Psoas muscle (tissue), 8 donors: ENCODE data around the gene ARHGAP15. TPM values are rescaled to one million over a fixed set of nuclear protein-coding genes. Genes with fewer than 3 reads are reported as not detected.

Experiments used
- ATAC-seq, 4 donors: fragments of 200-7000 bp; cut with Tn5 transposase; one replicate each; pipeline ENCODE4 v1.9.1; 2020; ENCODE audit warnings: moderate library complexity in 3 of 4, mild to moderate bottlenecking in 2 of 4
- DNase-seq, 2 donors: peaks; one replicate each; pipeline ENCODE4 v3.0.0-alpha.2; 2020
- H3K27ac ChIP-seq: fragments of 200-600 bp; one replicate; pipeline ENCODE4 v1.8.0; 2022
- H3K27me3 ChIP-seq, 3 donors: fragments of 200-600 bp in 1 of 3; one replicate each; pipeline versions ENCODE4 v1.6.1 to v1.8.0; 2013 to 2022; ENCODE audit warnings: low read length in 2 of 3, mild to moderate bottlenecking in 2 of 3, moderate library complexity in 1 of 3; ENCODE audit not compliant: insufficient read depth in 3 of 3
- H3K36me3 ChIP-seq, 2 donors: fragments of 200-600 bp in 1 of 2; one replicate each; pipeline versions ENCODE4 v1.6.1 to v1.8.0; 2013 to 2022; ENCODE audit warnings: low read depth in 1 of 2, mild to moderate bottlenecking in 1 of 2, moderate library complexity in 1 of 2; ENCODE audit not compliant: insufficient read depth in 1 of 2
- H3K4me1 ChIP-seq: fragments of 200-600 bp; one replicate; pipeline ENCODE4 v1.8.0; 2022
- H3K4me3 ChIP-seq: fragments of 200-600 bp; one replicate; pipeline ENCODE4 v1.8.0; 2022; ENCODE audit warnings: mild to moderate bottlenecking
- H3K9me3 ChIP-seq: fragments of 200-600 bp; one replicate; pipeline ENCODE4 v1.8.0; 2022
- CTCF ChIP-seq: fragments of 200-600 bp; IDR thresholded peaks from one replicate; pipeline ENCODE4 v1.8.0; 2022; ENCODE audit warnings: antibody characterized with exemption
- WGBS, 3 donors: extraction: QIAGEN DNeasy Blood & Tissue Kit; methylation state at CpG; one replicate each; pipeline versions ENCODE4 v1.1.6 to v1.1.7; 2013; 5-methylcytosine and 5-hydroxymethylcytosine counted together
- intact Hi-C, 2 donors: fragments of 100-400 bp; cut with DNase I; formaldehyde crosslinking; loops; one replicate each; pipeline versions ENCODE4 v1.11.0 to v1.14.2; 2022
- polyA plus RNA-seq, 3 donors: library from polyadenylated mRNA; stranded (reverse); fragments of 200-250 nt; gene quantifications; one replicate each; pipeline ENCODE4 v1.2.3, GENCODE V29; 2013
- total RNA-seq, 4 donors: library from RNA; stranded (reverse); fragmentation: NEBNext Ultra II Directional in 2 of 4; extraction: Animal tissue kit (Norgen Biotek cat#: 25700) in 2 of 4; gene quantifications; one replicate each; pipeline versions ENCODE4 v1.2.1 to v1.2.4, GENCODE V29; 2021 to 2023
- donor health status: healthy with polysubstance abuse.
- donor health status: DM: no; HTN: no; CAD: no; lungs with moderate emphysema.
- donor health status: Bipolar disorder and iron deficiency.
- donor health status: healthy.
- donor health status: DM: yes; HTN: yes; CAD: no.
- donor health status: DM: no; HTN: no; CAD: no.
- donor health status: DM: no; HTN: no; CAD: no.
- donor health status: DM: yes; HTN: yes; CAD: no.

ARHGAP15 gene
- total and polyA plus RNA-seq, 7 donors: 0.49 to 3.1 (median 0.95) TPM

- DNase-seq: no peak
- Histone ChIP-seq H3K4me3 (no peak overlapping the region), H3K9me3 (no peaks in the 10 kb centered on the region), H3K4me1 (no peaks in the 10 kb centered on the region), H3K27ac (no peak overlapping the region), H3K27me3 (no peaks in the 10 kb centered on the region), H3K36me3 (no peaks in the 10 kb centered on the region)
- WGBS, 3 donors: 58 to 77% (median 63%) methylated on average over 1 of the region's 1 CpG
- intact Hi-C loops: no loop called here
- no peak for ATAC-seq
- no peak for TF ChIP-seq CTCF
These were observed 81.2 kb downstream of the ARHGAP15 start for GRCh38 chr2:143210446-143210819.

- no peaks in the 10 kb centered on the region for H3K4me1 ChIP-seq
- WGBS, 3 donors: 59 to 71% (median 67%) methylated on average over 1 of the region's 1 CpG
- no peaks in the 10 kb centered on the region for H3K27me3 ChIP-seq
- TF ChIP-seq CTCF: no peak
- DNase-seq (no peak), ATAC-seq (no peak)
- intact Hi-C loops: loop anchor here in 1 of 2 donors (2.0 kb wide), 1 partner anchor 55 kb away; no protein-coding TSS in a partner anchor
- no peak overlapping the region for H3K27ac ChIP-seq
- H3K9me3 ChIP-seq: no peaks in the 10 kb centered on the region
- H3K36me3 ChIP-seq: no peaks in the 10 kb centered on the region
- no peak overlapping the region for H3K4me3 ChIP-seq
These were observed 88.4 kb downstream of the ARHGAP15 start for GRCh38 chr2:143217512-143218115.

GRCh38 chr2:143218621-143219020 is 89.4 kb downstream of the ARHGAP15 start:
- Histone ChIP-seq H3K4me3 (no peak overlapping the region), H3K36me3 (no peaks in the 10 kb centered on the region), H3K9me3 (no peaks in the 10 kb centered on the region), H3K27me3 (no peaks in the 10 kb centered on the region), H3K27ac (no peak overlapping the region), H3K4me1 (no peaks in the 10 kb centered on the region)
- TF ChIP-seq CTCF: no peak
- ATAC-seq (no peak), DNase-seq (no peak)
- intact Hi-C loops: loop anchor here in 1 of 2 donors (2.0 kb wide), 1 partner anchor 56 kb away; no protein-coding TSS in a partner anchor
- WGBS, 3 donors: 93 to 95% (median 94%) methylated on average over 6 of the region's 6 CpGs

- TF ChIP-seq CTCF: no peak
- DNase-seq (no peak), ATAC-seq (no peak)
- H3K27me3 ChIP-seq: no peaks in the 10 kb centered on the region
- no peaks in the 10 kb centered on the region for H3K36me3 ChIP-seq
- no peaks in the 10 kb centered on the region for H3K9me3 ChIP-seq
- whole genome bisulfite sequencing, 3 donors: 89 to 92% (median 91%) methylated on average over 3 of the region's 3 CpGs
- intact Hi-C loops: loop anchor here in 1 of 2 donors (2.0 kb wide), 1 partner anchor 56 kb away; no protein-coding TSS in a partner anchor
- no peak overlapping the region for H3K4me3 ChIP-seq
- H3K4me1 ChIP-seq: no peaks in the 10 kb centered on the region
- H3K27ac ChIP-seq: no peak overlapping the region
These were observed 90.0 kb downstream of the ARHGAP15 start for GRCh38 chr2:143219266-143219665.

GRCh38 chr2:143223556-143223955 is 94.3 kb downstream of the ARHGAP15 start:
- Histone ChIP-seq H3K4me3 (no peak overlapping the region), H3K27me3 (no peaks in the 10 kb centered on the region), H3K36me3 (no peaks in the 10 kb centered on the region), H3K9me3 (no peaks in the 10 kb centered on the region), H3K27ac (no peak overlapping the region), H3K4me1 (no peaks in the 10 kb centered on the region)
- 81 to 94% (median 89%) methylated on average over 1 of the region's 1 CpG for WGBS, 3 donors
- intact Hi-C loops: no loop called here
- DNase-seq (no peak), ATAC-seq (no peak)
- no peak for TF ChIP-seq CTCF
